Adipose tissue (tissue), 3 donors: Measurements from ENCODE around the gene LRIT3. TPM values are rescaled to one million over a fixed set of nuclear protein-coding genes. Genes with fewer than 3 reads are reported as not detected.
"Not testable (repeated sequence)": the region's sequence is repeated elsewhere in the genome, so short reads cannot be mapped to it uniquely, and the experiment has no call there.

Experiments used
- H3K27ac ChIP-seq: one replicate; pipeline ENCODE4 v1.5.1; 2013; ENCODE audit warnings: low read depth, low read length
- WGBS, 3 donors: extraction: QIAGEN DNeasy Blood & Tissue Kit; methylation state at CpG; one replicate each; pipeline ENCODE4 v1.1.7; 2013; 5-methylcytosine and 5-hydroxymethylcytosine counted together
- polyA plus RNA-seq, 3 donors: library from polyadenylated mRNA; stranded (reverse); fragments of 200-250 nt; gene quantifications; one replicate each; pipeline ENCODE4 v1.2.3, GENCODE V29; 2013
- donor health status: healthy with polysubstance abuse.
- donor health status: Bipolar disorder and iron deficiency.
- donor health status: healthy.

The LRIT3 gene
- polyA plus RNA-seq, 3 donors: 0.08 to 0.10 TPM; not detected in 1

DNA sequence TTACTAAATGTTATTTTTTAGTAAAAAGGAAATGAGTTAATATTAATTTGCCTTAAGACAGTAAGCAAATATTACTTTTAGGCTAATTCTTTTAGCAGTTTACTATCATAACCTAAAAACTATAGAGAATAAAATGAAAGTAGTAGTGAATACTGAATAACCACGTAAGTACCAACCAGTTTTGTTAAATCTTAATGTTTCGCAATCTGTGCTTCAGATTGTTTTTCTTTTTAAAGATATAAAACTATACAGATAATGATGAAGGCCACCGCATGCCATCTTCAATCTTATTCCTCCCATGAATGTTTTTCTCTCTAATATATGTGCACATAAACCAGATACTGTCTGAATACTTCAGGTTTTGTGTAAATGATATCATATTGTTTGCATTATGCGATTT lies 14.2 kb upstream of the LRIT3 start:
- no peak overlapping the region for H3K27ac ChIP-seq
- 88 to 98% (median 88%) methylated on average over 4 of the region's 4 CpGs for WGBS, 3 donors

DNA sequence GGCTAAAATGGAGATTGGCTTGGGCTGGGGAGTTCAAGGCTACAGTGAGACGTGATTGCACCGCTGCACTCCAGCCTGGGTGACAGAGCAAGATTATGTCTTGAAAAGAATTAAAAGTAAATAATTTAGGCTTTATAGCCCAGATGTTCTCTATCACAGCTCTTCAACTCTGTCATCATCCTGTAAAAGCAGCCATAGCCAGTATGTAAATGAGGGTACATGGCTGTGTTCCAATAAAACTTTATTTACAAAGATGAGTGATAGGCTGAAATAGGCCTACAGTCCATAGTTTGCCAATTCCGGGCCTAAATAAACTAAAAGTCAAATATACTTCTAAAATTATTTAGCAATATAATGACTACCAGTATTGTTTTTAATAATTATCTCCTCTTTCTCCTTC lies 10.9 kb upstream of the LRIT3 start:
- H3K27ac ChIP-seq: no peak overlapping the region
- WGBS, 3 donors: 80 to 96% (median 91%) methylated on average over 3 of the region's 3 CpGs

DNA sequence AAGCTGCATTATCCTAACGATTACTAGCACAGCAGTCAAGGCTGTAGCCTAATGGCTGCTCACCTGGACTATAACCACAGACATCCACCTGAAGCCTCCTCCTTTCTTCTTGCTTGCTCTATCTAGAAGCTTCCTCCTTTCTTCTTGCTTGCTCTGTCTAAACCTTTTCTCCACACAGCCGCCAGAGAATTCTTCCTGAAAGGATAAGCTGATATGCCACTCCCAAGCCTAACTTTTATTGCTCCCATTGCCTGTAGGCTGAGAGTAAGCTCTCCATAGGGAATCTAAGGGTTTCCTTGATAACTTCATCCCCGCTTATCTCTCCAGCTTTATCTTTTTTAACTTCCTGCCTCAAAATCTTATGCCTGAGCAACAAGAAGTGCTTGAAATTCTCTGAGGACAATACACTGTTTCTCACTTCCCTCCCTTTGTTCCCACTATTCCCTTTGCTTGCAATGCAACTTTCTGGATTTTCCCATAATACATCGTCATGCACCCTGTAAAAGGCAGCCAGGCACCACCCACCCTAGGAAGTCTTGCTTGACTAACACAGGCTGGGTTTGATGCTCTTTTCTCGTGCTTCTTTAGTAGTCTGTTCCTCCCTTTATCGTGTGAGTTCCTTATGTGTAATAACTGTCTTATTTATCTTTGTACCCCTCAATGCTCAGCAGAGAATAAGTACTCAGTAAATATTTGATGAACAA lies 1.4 kb upstream of the LRIT3 start:
- 32 to 55% (median 53%) methylated on average over 6 of the region's 6 CpGs for WGBS, 3 donors

DNA sequence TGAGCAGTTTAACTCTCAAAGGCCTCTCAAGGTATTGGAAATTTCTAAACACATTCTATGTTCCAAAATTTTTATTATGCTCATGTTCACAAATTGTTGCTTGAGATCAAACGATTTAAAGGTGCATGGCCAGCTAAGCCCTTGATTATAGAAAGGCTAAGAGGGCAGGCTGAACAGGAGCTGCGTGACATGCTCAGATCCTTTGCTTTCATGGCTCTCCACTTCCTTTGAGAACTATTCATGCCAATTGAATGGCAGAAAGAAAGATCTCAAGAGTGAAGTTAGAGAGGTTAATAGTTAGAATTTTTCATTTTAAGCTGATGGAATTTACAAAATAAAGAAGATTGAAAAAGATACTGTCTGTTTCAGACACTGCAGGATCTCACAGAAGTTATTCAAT lies 594 bp downstream of the LRIT3 start:
- no peak overlapping the region for H3K27ac ChIP-seq
- 50 to 86% (median 82%) methylated on average over 2 of the region's 2 CpGs for WGBS, 3 donors

More for the DNA sequence above, 1.4 kb upstream of the LRIT3 start:
- no peak overlapping the region for H3K27ac ChIP-seq

DNA sequence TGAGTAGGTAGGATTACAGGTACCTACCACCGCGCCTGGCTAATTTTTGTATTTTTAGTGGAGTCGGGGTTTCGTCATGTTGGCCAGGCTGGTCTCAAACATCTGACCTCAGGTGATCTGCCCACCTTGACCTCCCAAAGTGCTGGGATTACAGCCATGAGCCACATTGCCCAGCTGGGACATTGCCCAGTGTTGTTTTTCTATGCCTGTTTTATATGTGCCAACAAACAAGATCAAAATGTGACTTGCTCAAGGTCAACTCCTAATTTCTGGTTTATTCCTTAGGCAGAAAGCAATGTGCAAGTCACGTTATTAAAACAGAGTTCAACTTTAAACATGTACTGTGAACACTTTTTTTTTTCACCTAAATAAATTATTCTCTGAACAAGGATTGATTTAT lies 2.7 kb downstream of the LRIT3 start:
- WGBS, 3 donors: 48 to 76% (median 76%) methylated on average over 5 of the region's 5 CpGs
- H3K27ac ChIP-seq: no peak overlapping the region

DNA sequence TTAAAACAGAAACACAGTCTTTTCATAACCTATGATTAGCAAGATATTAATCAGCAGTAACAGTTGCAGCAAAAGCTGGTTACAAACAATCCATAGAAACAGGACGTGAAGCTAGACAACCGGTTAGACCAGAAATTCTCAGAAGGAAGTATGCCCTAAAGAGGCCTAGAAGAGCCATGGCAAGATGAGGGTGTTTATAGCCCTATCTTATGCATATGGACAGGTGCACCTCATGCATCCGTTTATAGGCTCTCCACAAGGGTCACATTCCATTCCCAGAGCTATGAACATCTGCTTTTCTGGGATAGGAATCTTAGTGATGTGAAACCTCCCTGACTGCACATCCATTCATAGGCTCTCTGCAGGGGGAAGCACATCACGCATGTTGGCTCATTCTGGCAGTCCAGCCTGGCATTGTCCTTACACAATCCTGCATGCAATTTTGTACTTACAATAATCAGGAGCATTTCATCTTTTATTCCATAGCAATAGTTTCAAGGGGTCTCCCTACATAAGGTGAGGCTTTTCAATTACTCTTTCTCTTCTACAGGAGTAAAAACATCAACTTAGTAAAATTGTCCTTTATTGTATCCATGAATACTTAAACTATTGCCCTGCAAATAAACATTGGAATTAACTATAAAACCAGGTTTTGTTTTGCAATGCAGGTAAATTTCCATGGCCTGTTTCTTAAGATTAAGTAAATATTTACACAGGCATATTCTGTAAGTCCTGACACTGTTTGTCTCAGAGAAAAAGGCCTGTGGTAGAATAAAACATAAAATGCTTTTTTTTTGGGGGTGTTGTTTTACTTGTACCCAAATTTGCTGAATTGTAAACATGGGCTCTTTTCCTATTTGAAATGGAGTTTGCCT lies 11.8 kb downstream of the LRIT3 start:
- WGBS, 3 donors: 71 to 93% (median 90%) methylated on average over 4 of the region's 4 CpGs
- H3K27ac ChIP-seq: not testable (repeated sequence)

DNA sequence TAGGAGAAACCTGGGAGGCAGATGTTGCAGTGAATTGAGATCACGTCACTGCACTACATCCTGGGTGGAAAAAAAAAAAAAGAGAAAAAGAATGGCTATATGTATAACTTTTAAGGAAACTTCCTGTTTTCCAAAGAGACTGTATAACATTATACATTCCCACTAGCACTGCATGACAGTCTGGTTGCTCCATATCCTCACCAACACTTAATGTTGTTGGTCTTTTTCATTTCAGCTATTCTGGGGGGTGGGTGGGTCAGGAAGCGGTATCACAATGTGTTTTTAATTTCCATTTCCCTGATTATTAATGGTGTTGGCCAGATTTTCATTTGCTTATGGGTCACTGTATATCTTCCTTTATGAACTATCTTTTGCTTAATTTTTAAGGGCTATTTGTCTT lies 13.4 kb downstream of the LRIT3 start:
- no peak overlapping the region for H3K27ac ChIP-seq
- WGBS, 3 donors: 95 to 100% (median 96%) methylated on average over 2 of the region's 2 CpGs

DNA sequence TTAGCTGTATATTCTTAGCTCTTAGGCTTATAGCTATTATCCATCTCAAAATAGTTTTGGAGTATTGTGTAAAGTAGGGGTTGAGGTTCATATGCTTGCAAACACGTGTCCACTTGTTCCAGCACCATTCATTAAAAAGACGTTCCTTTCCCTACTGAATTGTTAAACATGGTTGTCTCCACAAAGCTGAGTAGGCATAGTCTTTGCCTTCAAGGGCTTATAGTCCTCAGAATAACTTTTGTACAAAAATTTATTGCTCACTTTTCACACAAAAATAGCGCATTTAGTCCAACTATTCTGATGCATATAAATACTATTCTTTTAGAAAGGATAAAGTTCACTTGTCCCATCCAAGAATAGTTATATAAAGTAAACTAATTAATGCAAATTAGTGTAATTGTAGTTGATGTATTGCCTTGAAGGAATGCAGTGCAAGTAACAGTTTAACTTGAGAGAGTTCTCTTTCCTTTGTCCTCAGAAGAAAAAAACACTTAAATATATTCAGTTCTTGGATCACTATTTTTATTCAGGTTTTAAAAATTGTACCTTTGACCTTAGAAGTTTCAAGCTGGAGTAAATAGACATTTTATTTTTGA lies 14.1 kb downstream of the LRIT3 start:
- H3K27ac ChIP-seq: no peak overlapping the region
- 83 to 87% (median 85%) methylated on average over 3 of the region's 3 CpGs for WGBS, 3 donors

DNA sequence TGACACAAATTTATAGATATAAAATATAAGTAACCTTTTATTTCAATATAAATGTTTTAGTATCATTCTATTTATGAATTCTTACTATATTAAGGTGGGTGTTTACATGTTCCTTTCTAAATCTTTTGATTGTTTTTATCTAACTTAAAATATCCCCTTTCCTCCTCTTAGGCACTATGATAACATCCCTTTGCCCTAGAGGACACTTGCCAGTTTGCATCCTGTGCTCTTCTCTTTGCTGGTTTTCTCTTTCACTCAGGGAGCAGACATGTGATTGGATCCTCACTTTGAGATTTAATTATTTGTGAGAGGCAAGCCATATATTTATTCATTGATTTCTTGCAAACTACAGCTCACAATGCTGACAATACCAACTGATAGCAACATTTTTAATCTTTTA lies 16.2 kb downstream of the LRIT3 start:
- H3K27ac ChIP-seq: no peak overlapping the region

DNA sequence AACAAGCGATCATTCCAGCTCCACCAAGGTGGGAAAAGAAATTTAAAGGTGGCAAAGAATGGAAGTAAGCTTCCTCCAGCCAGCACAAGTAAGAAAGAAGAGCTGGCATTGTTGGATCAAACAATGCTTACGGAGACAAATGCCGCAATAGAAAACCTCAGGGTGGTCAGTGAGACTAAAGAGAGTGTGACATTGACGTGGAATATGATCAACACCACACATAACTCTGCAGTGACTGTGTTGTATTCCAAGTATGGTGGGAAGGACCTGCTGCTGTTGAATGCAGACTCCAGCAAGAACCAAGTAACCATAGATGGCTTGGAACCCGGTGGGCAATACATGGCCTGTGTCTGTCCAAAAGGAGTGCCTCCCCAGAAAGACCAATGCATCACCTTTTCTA lies 22.2 kb downstream of the LRIT3 start:
- WGBS, 3 donors: 95 to 99% (median 96%) methylated on average over 5 of the region's 5 CpGs
- H3K27ac ChIP-seq: no peak overlapping the region

DNA sequence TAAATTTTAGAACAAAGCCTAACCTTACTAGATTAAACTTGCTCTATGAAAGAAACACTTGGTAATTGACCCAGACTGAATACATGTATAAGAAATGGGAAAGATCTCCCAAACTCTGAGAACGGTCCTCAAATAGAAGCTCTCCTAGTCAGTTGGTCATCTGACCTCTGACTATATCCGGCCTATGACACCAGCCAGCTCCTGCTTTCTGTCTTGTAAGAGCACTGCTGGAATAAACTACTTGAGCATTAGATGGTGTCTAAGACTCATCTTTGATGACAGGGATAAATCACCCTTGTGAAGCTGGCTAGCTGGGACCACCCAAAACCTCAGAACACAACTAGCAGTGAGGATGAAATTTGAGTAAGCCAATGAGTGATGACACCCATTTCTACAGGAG lies 24.2 kb downstream of the LRIT3 start:
- no peak overlapping the region for H3K27ac ChIP-seq
- whole genome bisulfite sequencing, 3 donors: 93 to 97% (median 93%) methylated on average over 2 of the region's 2 CpGs

DNA sequence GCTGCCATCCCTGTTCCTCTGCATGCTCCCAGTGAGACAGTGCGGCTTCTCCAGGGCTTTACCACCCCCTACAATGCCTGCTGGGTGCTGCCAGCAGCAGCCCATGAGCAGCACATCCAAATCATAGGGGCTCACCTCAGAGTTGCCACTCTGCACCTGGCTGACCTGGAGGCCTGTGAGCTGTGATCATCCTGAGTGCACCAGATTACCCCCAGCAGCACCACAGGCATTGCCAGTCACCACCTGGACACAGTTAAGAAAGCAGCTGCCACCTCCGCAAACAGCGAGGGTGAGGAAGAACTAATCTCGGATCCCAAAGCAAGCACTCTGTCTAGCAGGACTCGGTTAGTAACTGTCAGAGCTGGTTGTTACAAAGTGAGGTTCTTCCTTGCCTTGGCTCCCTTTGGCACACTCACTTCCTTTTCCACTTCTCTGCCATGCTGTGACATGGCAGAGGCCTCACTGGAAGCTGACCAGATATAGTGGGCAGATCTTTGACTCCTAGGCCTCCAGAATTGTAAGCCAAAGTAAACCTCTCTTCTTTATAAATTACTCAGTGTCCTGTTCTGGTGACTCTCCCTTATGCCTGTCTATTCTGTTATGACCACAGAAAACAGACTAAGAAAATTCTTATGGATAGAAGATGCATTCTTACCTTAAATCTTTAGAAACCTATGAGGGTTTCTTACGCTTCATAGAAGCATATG lies 25.2 kb downstream of the LRIT3 start:
- no peak overlapping the region for H3K27ac ChIP-seq
- WGBS, 3 donors: 92 to 96% (median 93%) methylated on average over 6 of the region's 6 CpGs

DNA sequence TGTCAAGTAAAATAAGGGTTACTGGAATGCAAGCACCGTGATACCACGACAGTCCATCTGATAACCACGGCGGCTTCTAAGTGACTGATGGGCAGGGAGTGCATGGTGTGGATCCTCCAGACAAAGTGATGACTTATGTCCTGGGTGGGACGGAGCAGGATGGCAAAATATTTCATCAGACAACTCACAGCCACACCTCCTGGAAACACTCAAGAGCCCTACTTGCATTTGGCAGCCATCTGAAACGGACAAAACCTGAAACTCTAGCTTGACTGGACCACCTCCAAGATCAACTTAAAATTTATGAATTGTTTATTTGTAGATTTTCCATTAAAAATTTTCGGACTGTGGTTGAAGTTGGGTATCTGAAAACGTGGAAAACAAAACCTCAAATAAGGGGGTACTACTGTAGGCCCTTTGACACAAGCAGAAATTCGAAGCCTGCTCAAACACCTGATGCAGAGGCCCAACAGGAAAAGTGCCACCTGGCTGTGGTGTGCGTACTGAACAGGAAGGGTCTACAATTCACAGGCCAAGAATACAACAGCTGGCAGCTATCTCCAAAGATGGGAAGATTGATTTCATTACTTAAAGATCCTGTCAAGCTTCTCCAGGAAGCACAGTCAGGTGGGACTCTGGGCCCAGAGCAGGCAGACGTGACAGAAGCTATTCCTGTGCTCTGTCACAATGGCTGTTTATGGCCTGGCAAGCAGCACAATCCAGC lies 26.0 kb downstream of the LRIT3 start:
- 36 to 61% (median 60%) methylated on average over 11 of the region's 11 CpGs for WGBS, 3 donors
- no peak overlapping the region for H3K27ac ChIP-seq

DNA sequence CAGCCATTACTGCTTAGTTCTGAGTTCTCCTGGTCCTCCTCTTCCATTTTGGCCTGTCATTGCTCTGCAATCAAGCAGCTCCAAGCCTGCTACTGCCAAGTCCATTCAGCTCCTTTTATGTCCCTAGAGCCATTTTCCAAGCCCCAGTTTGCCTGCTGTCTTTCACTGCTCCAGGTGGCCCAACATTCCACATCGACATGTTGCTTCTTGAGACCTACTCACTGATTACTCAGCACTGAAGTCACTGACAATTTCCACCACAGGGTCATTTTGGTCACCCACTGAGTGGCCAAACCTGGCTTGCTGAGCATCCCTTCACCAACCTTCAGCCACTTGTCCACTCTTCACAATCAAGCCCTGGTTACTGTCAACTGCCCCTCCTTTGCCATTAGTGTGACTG lies 27.2 kb downstream of the LRIT3 start:
- no peak overlapping the region for H3K27ac ChIP-seq
- WGBS, 3 donors: 86 to 100% (median 98%) methylated on average over 1 of the region's 1 CpG

DNA sequence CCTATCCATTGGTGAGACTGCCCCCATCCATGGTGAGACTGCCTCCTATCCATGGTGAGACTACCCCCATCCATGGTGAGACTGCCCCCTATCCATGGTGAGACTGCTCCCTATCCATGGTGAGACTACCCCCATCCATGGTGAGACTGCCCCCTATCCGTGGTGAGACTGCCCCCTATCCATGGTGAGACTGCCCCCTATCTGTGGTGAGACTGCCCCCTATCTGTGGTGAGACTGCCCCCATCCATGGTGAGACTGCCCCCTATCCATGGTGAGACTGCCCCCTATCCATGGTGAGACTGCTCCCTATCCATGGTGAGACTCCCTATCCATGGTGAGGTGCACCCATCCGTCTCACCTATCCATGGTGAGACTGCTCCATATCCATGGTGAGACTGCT lies 27.6 kb downstream of the LRIT3 start:
- H3K27ac ChIP-seq: not testable (repeated sequence)
- WGBS, 3 donors: 71 to 83% (median 81%) methylated on average over 2 of the region's 2 CpGs

DNA sequence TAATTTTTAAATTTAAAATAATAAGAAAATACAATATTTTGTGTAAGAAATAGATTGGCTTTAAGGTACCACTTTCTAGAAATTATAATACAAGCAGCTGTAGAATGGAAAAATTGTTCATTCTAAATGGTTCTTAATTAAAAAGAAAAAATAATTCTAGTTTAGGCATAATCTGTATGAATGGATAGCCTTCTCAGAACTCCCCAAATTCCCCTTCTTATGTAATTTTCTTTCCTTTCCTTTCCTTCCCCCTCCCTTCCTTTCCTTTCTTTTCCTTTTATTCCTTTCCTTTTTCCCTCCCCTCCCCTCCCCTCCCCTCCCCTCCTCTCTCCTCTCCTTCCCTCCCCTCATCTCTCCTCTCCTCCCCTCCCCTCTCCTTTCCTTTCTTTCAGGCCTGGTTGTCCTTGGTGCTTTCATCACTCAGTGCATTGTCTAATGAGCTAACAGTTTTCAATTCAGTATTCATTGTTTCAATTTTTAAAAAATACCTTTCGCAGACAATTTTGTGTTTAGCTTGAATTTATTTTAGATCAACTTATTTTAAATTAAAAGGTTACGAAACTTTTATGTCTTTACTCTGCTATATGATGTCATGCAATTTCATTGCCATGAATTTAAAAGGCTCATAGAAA lies 28.8 kb downstream of the LRIT3 start:
- WGBS, 3 donors: 72 to 89% (median 82%) methylated on average over 2 of the region's 2 CpGs
- no peak overlapping the region for H3K27ac ChIP-seq

DNA sequence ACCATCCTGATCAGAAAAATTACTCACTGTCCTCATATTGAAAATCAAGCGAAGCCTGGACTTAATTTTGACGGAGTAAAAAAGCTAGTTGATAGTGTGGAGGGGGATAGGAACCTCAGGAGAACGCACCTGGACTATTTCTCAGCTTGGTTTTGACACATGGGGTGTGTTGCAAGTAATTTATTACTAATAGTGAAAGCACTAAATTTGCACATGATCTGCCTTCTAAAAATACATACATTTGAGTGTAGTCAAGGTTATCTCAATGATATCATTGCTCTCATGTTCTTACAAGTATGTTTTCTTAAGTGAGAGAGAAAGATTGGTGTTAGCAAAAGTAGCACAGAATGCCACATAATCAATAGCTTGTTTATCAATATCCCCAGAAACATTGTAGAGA lies 29.5 kb downstream of the LRIT3 start:
- WGBS, 3 donors: 36 to 71% (median 60%) methylated on average over 3 of the region's 3 CpGs
- H3K27ac ChIP-seq: no peak overlapping the region

DNA sequence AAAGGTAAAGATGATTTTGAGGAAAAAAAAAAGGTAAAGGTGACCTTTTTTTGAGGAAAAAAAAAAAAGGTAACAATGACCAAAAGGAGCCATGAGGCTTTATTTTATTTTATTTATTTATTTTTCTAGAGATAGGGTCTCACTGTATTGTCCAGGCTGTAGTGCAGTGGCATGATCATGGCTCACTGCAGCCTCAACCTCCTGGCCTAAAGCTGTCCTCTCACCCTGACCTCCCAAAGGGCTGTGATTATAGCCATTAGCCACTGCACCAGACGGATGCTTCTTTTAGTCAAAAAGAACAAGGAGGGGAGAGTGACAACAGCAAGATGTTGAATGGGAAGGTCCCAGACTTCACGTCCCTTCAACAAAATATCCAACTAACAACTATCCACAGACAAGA lies 30.4 kb downstream of the LRIT3 start:
- WGBS, 3 donors: 71 to 75% (median 74%) methylated on average over 2 of the region's 2 CpGs
- no peak overlapping the region for H3K27ac ChIP-seq
